Measurements from ENCODE around the gene LINC00237. TPM values are rescaled to one million over a fixed set of nuclear protein-coding genes. Genes with fewer than 3 reads are reported as not detected.

Gene LINC00237
- total RNA-seq, 2 donors from 2014 or later, result 2.0 TPM; not detected in 1

DNA sequence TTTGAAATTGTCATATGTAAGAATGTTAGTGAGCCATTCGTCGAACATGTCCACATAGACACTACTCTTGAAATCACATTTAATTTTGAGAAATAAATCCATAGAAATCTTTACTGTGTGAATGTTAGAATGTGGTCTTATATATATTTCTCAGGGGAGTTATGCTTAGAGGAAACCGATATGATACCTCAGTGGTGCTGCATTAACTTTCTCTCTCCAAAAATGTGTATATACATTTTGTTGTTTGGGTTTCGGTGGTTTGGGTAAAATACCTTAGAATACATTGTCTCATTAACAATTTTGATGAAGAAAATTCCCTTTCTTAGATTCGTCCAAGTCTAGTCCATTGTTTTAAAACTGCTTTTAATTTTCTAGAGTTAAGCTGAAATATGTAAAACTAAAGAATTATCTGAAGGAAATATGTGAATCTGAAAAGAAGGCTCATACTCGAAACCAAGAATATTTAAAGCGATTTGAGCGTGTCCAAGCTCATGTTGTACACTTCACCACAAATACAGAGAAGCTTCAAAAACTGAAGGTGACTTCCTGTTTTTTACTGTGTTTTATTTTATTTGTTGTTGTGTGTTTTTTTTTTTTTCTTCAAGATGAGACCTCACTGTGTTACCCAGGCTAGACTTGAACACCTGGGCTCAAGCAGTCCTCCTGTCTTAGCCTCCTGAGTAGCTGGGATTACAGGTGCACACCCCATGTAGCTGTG is 30.0 kb upstream of the LINC00237 start:
- no peaks in the 10 kb centered on the region for H3K9me3 ChIP-seq (ENCODE audit: control insufficient read depth, low read length)
- H3K36me3 ChIP-seq (ENCODE audit: control insufficient read depth, insufficient read depth, low read length), result peaks cover 29% of the 10 kb centered on the region
- H3K9me3 Mint-ChIP-seq, result no peaks in the 10 kb centered on the region
- no peak overlapping the region for H3K4me3 ChIP-seq (ENCODE audit: low read length)
- no peak for DNase-seq
- H3K4me1 Mint-ChIP-seq, result peaks cover 5% of the 10 kb centered on the region
- TF ChIP-seq, protein P1, sequence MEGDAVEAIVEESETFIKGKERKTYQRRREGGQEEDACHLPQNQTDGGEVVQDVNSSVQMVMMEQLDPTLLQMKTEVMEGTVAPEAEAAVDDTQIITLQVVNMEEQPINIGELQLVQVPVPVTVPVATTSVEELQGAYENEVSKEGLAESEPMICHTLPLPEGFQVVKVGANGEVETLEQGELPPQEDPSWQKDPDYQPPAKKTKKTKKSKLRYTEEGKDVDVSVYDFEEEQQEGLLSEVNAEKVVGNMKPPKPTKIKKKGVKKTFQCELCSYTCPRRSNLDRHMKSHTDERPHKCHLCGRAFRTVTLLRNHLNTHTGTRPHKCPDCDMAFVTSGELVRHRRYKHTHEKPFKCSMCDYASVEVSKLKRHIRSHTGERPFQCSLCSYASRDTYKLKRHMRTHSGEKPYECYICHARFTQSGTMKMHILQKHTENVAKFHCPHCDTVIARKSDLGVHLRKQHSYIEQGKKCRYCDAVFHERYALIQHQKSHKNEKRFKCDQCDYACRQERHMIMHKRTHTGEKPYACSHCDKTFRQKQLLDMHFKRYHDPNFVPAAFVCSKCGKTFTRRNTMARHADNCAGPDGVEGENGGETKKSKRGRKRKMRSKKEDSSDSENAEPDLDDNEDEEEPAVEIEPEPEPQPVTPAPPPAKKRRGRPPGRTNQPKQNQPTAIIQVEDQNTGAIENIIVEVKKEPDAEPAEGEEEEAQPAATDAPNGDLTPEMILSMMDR (conservative IDR thresholded peaks at IDR 0.05), result no peak
- no peak overlapping the region for H3K9ac ChIP-seq (ENCODE audit: extremely low read depth, low read length, poor library complexity, severe bottlenecking)
- no peak overlapping the region for H3K4me3 Mint-ChIP-seq
- H3K36me3 Mint-ChIP-seq (ENCODE audit: low read depth), result peaks cover 57% of the 10 kb centered on the region
- no peaks in the 10 kb centered on the region for H3K27me3 Mint-ChIP-seq (ENCODE audit: insufficient read depth)
- no peak overlapping the region for H3K27ac ChIP-seq (ENCODE audit: low read depth, low read length)
- peak overlapping the region; percentile 48 for H3K27ac Mint-ChIP-seq
- H3K4me1 ChIP-seq (ENCODE audit: control insufficient read depth, insufficient read depth, low read length), result no peaks in the 10 kb centered on the region
- H3K27me3 ChIP-seq (ENCODE audit: control insufficient read depth, insufficient read depth, low read length, poor library complexity, severe bottlenecking), result no peaks in the 10 kb centered on the region
- WGBS, 2 experiments (ENCODE audit: insufficient coverage in 1 of 2, insufficient read length in 1 of 2), result 92 to 100% methylated on average over 3 to 6 of the region's 8 CpGs

DNA sequence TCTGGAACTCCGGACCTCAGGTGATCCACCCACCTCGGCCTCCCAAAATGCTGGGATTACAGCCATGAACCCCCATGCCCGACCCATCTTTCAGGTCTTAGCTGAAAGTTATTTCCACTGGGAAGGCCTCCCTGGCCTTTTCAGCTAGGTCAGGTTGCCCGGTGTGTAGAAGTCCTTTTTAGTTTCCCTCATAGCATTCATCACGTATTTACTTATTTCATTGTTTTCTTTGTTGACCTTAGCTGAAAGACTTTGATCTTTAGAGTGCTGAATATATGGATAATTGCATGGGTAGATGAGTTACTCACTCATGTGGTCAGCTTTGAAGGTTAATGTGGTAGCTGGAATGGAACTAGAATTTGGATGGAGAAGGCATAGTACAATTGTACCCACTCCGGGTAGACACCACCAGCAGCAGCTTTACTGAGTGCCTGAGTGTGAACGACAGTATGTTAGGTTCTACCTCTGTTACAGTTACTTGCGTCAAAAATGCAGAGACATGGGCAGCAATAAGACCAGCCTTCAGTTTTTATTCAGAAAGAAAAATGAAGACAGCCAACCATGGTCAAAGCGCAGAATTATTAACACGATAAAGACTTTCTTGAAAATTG is 28.8 kb upstream of the LINC00237 start:
- Histone ChIP-seq H3K9me3 (ENCODE audit: control insufficient read depth, low read length) (no peaks in the 10 kb centered on the region), H3K4me1 (ENCODE audit: control insufficient read depth, insufficient read depth, low read length) (no peaks in the 10 kb centered on the region), H3K9ac (ENCODE audit: extremely low read depth, low read length, poor library complexity, severe bottlenecking) (no peak overlapping the region), H3K27ac (ENCODE audit: low read depth, low read length) (no peak overlapping the region), H3K27me3 (ENCODE audit: control insufficient read depth, insufficient read depth, low read length, poor library complexity, severe bottlenecking) (no peaks in the 10 kb centered on the region), H3K36me3 (ENCODE audit: control insufficient read depth, insufficient read depth, low read length) (peaks cover 25% of the 10 kb centered on the region), H3K4me3 (ENCODE audit: low read length) (no peak overlapping the region)
- Mint-ChIP-seq H3K27ac (no peak overlapping the region), H3K27me3 (ENCODE audit: insufficient read depth) (no peaks in the 10 kb centered on the region), H3K4me3 (no peak overlapping the region), H3K4me1 (peaks cover 15% of the 10 kb centered on the region), H3K9me3 (no peaks in the 10 kb centered on the region), H3K36me3 (ENCODE audit: low read depth) (peaks cover 53% of the 10 kb centered on the region)
- WGBS, 2 experiments (ENCODE audit: insufficient coverage in 1 of 2, insufficient read length in 1 of 2), result 88 to 94% methylated on average over 9 to 10 of the region's 10 CpGs
- TF ChIP-seq, protein P1 (conservative IDR thresholded peaks at IDR 0.05), result no peak
- no peak for DNase-seq

DNA sequence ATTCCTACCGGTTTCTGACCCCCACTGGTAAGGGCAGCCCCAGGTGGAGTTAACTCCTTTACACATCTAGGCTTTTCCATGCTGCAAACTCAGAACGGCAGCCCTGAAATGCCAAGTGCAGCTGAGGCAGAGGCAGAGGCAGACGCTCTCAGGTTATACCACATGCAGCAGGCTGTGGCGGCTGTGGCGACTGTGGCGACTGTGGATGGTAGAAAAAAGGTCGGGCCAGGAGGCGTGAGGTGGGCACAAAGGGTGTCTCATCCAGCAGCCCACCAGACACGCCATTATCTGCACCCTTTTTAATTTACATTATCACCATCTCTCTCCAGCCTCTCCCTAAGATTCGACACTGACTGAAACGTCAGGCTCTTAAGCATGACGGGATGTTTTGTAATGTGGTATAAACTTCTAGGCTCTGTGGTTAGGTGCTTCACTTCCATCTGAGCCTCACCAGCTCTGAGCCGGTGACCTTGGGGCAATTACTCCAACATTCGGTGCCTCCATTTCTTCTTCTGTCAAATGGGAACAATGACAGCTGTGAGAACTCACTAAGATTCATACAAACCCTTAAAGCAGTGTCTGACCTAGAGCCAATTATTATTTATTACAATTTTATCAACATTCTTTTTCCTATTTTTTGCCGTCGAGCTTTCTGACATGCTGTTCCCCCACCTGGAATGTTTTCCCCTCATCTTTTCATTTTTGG is 27.9 kb upstream of the LINC00237 start:
- H3K4me3 Mint-ChIP-seq, result no peak overlapping the region
- no peak for DNase-seq
- peaks cover 48% of the 10 kb centered on the region for H3K36me3 Mint-ChIP-seq (ENCODE audit: low read depth)
- no peak overlapping the region for H3K4me3 ChIP-seq (ENCODE audit: low read length)
- no peaks in the 10 kb centered on the region for H3K9me3 ChIP-seq (ENCODE audit: control insufficient read depth, low read length)
- WGBS, 2 experiments (ENCODE audit: insufficient coverage in 1 of 2, insufficient read length in 1 of 2), result 96 to 100% methylated on average over 6 to 15 of the region's 16 CpGs
- H3K4me1 ChIP-seq (ENCODE audit: control insufficient read depth, insufficient read depth, low read length), result no peaks in the 10 kb centered on the region
- no peaks in the 10 kb centered on the region for H3K27me3 ChIP-seq (ENCODE audit: control insufficient read depth, insufficient read depth, low read length, poor library complexity, severe bottlenecking)
- TF ChIP-seq, protein P1 (conservative IDR thresholded peaks at IDR 0.05), result no peak
- peaks cover 23% of the 10 kb centered on the region for H3K36me3 ChIP-seq (ENCODE audit: control insufficient read depth, insufficient read depth, low read length)
- peaks cover 21% of the 10 kb centered on the region for H3K4me1 Mint-ChIP-seq
- no peak overlapping the region for H3K27ac ChIP-seq (ENCODE audit: low read depth, low read length)
- no peak overlapping the region for H3K9ac ChIP-seq (ENCODE audit: extremely low read depth, low read length, poor library complexity, severe bottlenecking)
- no peak overlapping the region for H3K27ac Mint-ChIP-seq
- H3K9me3 Mint-ChIP-seq, result no peaks in the 10 kb centered on the region
- H3K27me3 Mint-ChIP-seq (ENCODE audit: insufficient read depth), result no peaks in the 10 kb centered on the region

Data from endodermal cell (in vitro differentiated cells).